DMS53 (cell line): ENCODE measurements around the gene OR2T1.
"Not testable (repeated sequence)": the region's sequence is repeated elsewhere in the genome, so short reads cannot be mapped to it uniquely, and the experiment has no call there.

Source experiments
- DNase-seq: peaks from one replicate; lab custom pipeline; 2025; lab: John Stamatoyannopoulos, UW

The OR2T1 gene, protein sequence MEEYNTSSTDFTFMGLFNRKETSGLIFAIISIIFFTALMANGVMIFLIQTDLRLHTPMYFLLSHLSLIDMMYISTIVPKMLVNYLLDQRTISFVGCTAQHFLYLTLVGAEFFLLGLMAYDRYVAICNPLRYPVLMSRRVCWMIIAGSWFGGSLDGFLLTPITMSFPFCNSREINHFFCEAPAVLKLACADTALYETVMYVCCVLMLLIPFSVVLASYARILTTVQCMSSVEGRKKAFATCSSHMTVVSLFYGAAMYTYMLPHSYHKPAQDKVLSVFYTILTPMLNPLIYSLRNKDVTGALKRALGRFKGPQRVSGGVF

DNA sequence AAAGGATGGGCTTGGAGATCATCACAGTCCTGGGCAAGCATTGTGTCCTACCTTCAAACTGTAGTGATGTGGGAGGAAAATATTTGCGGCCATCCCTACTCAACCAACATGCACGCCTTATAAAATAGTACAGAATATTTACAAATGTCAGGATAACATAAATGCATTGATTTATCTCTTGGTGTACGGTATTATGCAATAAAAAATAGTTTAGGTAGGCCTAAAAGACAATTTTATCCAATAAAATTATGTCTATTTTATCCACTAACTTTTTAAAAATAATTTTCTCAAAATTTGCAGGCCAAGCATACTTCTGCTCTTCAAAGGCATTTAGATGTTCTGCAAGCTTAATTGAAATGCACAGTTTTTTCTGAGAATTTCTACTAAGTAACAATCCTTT, at the start of gene OR2T1:
Gene OR2T1, plus strand, starts transcription at position 301 of the 400 bp plus-strand sequence. CDS start 3,100 bp downstream, outside the sequence.
- DNase-seq: no peak

- no peak for DNase-seq
These were observed 43.4 kb upstream of the OR2T1 start for GRCh38 chr1:248359415-248359814.

GRCh38 chr1:248361121-248361715, 41.6 kb upstream of the OR2T1 start, which contains the start of gene OR2T4:
Gene OR2T4, plus strand, starts transcription at chr1:248361665. Its CDS starts 0 bp downstream, at chr1:248361665.
- no peak for DNase-seq

DNA sequence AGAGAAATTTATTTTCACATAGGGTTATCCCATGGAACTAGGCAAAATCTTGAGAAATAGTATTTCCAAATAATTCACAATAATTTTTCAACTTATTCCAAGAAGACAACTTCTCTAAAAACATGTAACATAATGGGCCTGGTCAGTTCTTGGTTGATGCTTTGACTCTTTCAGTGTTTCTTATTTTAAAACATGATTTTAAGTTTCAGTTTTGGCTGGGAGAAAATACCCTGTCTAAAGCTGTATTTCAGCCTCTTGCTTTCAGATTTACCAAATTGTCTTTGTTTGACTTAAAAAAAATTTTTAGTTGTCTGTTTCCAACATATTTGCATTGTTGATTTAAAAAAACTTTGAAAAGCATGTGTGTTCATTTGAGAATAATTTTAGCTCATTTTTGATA, 36.2 kb upstream of the OR2T1 start:
- no peak for DNase-seq

DNA sequence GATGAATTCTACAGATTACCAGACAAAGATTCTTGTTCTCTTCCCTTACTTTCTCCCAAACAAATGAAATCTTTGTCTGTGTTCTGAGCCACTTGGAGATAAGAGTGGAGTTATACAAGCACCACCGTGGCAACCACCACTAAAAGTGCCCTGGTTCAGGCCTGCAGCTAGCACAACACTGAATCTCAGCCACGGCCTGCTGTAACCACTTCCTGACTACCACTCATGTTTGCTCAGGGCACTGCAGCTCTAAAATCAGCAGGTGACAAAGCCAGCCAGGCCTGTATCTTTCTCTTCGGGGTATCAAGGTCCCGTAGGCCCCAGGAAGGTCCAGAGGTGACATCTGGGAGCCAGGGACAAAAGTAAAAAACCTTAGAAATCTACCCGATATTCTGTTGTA, 30.5 kb upstream of the OR2T1 start:
- DNase-seq: no peak

- no peak for DNase-seq
These were observed 29.1 kb upstream of the OR2T1 start for GRCh38 chr1:248373761-248374160.

DNA sequence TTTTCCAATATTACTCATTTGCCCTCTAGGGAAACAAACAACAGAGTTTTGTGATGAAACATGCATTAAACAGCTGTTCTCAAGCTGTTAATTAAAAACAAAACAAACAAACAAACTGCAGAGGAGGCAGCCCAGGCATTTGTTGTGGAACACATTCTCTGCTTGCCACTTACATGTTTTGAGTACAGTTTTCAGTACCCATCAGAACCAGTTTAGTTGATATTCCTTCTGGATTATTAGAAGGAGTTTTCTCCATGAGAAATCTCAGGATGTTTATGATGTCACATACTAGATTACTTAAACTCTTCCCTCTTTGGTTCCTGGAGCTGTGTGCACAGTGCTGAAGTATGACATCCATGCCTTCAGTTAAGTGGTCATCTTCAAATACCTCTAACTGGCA, 27.4 kb upstream of the OR2T1 start, which contains the start of gene OR2T6:
Gene OR2T6, plus strand, starts transcription at position 301 of the 400 bp plus-strand sequence. CDS start 11,863 bp downstream, outside the sequence.
- DNase-seq: peak; percentile 18

DNA sequence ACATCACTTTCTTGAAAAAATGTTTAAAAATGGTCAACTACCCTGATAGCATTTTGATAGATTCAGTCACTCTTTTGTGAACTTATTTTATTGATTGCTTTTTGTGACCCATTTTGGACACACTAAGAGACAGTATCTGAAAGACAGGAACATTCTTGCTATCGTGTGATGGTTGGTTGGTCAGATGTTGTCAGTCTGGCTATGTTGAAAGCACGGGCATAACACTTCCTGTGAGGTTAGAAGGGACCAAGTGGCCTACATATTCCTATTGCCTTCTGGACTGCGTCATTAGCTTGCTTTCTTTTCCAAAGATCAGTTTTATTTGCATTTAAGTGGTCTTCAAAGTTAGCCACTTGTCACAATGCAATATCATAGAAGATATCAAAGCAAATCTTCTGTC, 25.9 kb upstream of the OR2T1 start:
- DNase-seq: no peak

- no peak for DNase-seq
These were observed 22.0 kb upstream of the OR2T1 start for GRCh38 chr1:248380854-248381253.

DNA sequence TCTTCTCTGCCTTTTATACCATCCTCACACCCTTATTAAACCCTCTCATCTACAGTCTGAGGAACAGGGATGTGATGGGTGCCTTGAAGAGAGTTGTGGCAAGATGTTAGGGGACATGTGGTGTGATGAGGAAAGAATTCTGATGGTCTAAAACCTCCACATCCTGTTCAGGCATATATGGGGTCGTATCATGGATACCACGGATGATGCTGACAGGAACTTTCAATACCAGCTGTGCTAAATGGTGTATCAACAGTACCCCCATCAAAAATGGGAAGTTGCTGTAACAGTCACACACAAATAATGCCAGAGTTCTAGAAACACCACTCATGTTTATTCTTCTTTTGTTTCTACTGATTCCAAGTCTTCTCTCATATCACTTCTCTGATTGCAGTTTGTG, 14.4 kb upstream of the OR2T1 start:
- no peak for DNase-seq

- DNase-seq: peak; percentile 11
These were observed 9.8 kb upstream of the OR2T1 start for GRCh38 chr1:248393050-248393449.

DNA sequence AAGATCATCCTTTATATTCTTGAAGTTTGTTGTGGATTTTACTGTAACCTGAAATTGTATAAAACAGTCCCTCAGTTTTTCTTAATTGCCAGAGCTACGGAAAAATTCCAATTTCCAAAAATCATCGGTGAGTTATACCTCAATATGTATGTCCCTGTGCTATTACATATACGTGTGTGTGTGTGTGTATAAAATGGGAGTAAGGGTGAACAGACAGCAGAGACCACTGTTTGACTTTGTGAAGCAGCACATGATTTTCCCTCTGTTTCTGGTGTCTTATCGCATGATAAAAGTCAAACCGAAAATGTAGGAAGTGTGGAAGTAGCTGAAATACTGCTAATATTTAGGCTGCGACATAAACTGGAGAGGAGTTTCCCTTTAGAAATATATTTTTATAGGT, 1.2 kb downstream of the OR2T1 start:
- peak; percentile 52 for DNase-seq

- DNase-seq: no peak
These were observed 4.2 kb downstream of the OR2T1 start for GRCh38 chr1:248406721-248407692.

DNA sequence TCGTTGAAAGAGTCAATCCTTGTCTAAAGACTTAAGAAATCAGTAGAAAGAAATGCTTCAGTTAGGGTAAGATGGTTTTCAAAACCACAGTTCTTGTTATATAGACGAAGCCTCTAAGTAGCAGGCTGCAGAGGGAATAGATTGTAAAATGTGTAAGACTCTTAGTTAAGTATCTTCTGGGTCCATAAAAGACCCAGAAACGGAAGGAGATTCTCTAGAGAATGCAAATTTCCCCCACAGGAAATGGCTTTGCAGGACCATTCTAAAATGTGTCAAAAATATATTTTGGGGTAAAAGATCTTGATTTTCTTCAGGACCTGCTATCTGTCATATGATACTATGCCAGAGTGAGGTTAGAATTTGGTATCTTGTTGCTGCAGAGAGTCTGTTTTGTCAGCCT, 13.4 kb downstream of the OR2T1 start:
- DNase-seq: no peak

DNA sequence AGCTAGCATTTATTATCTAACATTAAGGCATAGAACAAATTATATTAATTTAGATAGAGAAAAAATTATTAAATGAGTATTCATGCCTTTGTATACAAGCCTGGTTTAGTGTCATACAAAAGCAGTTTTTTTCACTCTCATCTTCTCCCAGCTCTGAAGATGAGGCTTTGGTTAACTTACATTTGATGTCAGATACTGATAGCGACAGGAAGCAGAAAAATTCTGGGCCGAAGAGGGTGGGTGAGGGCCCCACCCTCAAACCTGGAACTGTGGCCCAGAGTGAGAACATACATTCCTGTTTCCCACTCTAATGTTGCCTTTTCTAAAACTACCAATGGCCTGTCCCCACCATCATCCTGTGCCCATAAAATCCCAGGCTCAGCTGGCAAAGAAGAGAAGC, 15.0 kb downstream of the OR2T1 start:
- DNase-seq: no peak

- DNase-seq: peak; percentile 23
These were observed 18.5 kb downstream of the OR2T1 start for GRCh38 chr1:248421384-248421783.

DNA sequence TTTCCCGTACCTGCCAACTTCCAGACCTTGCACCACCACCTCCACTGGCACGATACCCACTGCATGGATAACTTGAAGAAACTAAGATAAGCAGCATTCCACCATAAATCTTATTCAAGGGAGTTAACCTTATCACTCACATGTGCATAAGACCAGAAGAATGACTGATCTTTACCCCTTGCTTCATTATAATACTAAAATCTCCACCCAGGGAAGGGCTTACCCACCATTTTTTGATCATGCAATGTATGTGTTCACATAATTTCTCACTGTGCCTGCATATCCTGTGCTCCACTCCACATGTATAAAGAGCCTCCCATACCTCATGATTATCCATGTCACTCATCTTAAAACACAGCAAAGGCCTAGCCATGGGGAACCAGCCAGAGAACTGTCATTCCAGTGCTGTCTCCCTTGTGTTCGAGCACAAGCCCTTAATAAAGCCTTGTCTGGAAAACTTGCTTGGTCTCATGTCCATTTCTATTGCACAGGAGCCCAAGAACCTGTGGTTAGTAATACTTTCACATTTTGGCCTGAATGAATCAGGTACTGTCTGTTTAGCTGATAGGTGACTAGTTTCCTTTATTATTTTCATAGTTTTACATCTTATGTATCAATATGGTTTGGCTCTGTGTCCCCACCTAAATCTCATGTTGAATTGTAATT, 24.8 kb downstream of the OR2T1 start:
- DNase-seq: not testable (repeated sequence)

DNA sequence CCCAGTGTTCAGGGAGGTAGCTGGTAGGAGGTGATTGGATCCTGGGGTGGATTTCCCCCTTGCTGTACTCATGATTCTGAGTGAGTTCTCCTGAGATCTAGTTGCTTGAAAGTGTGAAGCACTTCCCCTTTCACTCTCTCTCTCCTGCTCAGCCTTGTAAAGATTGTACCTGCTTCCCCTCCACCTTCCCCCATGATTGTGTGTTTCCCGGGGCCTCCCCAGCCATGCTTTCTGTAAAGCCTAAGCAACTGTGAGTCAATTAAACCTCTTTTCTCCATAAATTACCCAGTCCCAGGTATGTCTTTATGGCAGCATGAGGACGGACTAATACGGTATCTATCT, 25.3 kb downstream of the OR2T1 start:
- not testable (repeated sequence) for DNase-seq

DNA sequence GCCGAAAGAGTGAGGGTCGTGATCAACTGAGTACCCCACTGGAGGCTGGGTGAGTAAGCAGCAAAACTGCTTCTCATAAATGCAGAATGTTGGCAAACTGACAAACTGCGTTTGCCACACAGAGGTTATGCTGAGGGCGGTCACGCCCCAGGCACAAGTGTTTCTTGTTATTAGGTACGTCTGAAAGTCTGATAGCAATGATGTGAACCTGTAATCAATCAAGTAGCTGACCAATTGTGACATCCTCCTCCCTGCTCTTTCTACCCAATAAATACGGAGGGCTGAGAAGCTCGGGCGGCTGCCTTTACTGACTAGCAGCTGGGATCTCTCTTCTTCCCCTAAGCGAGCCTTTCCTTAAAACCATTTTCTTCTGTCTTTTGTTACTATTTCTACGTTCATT, 28.8 kb downstream of the OR2T1 start:
- DNase-seq: not testable (repeated sequence)

DNA sequence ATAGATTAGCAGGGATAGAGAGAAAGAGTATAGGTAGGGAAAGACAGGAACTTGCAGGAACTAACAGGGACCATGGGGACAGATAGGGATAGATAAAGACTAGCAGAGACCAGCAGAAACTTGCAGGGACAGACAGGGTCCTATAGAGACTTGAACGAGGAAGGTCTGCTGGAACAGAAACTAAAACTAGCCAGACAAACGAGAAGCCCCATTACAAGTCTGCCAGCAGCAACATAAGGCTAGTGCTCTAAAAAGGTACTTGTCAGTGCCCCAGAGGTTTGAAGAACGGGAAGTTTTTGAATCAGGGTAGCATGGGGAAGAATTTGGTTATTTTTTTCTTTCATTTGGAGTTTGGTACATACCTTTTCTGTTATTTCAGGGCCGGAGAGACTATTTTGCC, 29.4 kb downstream of the OR2T1 start:
- DNase-seq: not testable (repeated sequence)

DNA sequence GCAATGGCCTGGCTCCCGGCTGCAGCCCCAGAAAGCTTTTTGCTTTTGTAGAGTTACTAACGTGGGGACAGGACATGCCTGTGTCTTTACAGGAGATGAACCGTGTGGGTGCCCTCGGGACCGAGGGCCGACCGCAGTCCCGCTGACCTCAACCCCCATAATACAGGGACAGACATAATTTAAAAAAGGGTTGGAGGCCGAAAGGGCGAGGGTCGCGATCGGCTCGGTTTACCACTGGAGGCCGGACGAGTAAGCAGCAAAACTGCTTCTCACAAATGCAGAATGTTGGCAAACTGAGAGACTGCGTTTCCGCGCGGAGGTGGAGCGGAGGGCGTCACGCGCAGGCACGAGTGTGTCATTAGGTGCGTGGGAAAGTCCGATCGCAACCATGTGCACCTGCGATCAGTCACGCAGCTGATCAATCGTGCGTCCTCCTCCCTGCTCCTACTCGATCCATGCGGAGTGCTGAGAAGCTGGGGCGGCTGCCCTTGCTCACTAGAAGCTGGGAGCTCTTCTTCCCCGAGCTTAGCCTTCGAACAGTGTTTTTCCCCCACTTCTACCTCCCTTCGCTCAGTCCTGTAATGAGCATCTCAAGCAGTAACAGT, 31.1 kb downstream of the OR2T1 start:
- not testable (repeated sequence) for DNase-seq
